Ammon's horn (tissue), 1 donor: ENCODE measurements around the gene AKR1B1.

Experiments used
- DNase-seq: peaks from one replicate; pipeline ENCODE4 v3.0.0-alpha.2; 2016; ENCODE audit warnings: low spot score

The AKR1B1 gene

DNA sequence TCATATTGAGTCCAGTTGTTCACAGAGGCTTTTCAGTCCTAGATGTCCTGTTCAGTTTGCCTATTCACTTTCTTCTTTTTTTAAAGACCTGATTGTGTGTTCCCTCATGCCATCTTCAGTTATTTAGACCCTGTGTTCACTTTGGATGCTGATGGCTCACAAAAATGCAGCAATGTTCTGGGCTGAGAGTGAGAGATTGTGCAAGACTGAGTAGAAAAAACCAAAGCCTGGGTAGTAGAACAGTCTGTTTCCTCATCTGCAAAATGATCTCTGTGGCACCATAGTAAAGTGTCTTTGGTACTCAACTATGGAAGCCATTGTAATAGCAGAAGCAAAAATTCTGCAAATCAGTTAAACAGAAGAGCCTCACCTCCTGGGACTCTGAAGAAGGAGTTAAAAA lies 43.2 kb downstream of the AKR1B1 start:
- DNase-seq, result no peak

DNA sequence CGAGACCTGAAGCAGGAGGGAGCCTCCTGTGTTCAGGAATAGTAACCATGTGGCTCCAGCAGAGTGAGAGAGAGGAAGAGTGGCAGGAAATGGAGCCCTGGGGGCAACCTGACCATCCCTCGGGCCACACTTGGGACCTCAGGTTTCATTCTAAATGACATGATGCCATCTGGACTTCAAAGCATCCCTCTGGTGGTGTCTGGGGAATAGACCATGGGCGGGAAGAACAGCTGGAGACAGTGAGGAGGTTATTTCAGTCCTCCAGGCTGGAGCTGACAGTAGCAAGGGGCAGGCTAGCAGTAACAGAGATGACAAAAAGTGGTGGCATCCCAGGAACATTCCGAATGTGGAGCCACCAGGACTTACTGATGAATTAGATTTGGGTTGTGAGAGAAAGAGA lies 44.8 kb downstream of the AKR1B1 start:
- DNase-seq, result no peak

DNA sequence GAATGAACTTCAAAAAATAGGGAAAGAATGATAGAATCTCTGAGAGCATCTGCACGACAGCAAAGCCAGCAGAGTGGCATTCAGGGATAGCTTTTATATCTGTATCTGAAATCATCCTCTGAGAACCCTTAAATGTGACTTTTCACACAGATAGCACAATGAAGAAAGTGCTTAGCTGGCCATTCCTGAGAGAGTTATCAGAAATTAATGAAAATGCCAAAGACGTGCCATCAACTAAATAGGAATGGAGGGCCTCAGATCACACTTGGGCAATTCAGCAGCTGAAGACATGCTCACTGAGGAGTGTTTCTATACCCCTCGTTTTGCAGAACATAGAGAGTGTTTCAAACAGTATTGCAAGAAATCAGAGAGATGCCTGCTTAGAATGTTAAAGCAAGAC lies 51.6 kb downstream of the AKR1B1 start:
- DNase-seq, result no peak

DNA sequence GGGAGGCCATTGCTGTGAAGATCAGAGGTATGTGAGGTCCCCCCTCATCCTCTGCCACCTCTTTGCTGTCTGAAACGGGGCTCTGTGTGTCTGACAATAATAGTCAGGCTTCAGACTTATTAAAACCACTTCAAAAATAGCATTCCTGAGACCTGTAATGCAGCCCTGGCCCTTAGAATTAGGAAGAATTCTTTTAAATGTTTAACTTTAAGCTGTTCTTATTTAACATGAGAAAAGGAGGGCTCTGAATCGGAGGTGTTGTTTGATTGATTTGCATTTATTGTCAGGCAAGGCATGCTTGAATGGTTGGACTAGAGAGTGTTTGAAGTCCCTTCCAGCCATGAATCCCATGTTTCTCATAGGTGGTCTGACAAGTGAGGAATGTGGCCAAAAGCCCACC lies 52.5 kb downstream of the AKR1B1 start:
- no peak for DNase-seq

DNA sequence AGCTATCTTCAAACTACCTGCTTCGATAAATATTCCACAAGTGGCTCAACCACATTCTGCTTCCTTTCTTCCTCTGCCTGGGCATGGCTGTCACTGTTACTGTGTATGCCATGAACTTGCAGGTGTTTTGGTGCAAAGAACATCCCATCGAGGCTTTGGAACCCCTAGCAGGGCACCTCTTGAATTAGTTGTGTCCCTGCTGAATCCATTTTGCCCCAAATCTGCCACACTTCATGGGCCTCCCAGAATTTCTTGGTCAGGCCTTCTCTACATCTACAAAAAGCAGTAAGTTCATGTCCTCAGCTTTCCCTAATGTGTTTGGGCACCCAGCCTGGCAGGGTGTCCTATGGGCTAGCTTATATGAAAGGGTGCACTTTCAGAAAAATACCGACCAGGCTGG lies 53.6 kb downstream of the AKR1B1 start:
- DNase-seq, result no peak

DNA sequence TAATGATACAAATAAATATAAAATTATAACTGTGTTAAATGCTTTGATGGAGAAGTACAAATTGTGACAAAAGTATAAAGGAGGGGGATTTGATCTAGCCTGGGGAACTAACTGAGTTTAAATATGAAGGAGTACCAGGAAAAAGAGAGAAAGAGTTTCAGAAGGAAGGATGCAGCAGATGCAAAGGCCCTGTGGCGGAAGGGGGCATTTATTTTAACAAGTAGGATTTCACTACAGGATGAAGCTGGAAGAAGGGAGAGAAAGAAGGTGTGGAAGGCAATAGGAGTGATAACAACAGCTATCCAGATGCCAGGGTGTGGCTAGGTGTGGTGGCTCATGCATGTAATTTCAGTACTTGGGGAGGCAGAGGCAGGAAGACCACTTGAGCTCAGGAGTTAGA lies 55.8 kb downstream of the AKR1B1 start:
- no peak for DNase-seq

DNA sequence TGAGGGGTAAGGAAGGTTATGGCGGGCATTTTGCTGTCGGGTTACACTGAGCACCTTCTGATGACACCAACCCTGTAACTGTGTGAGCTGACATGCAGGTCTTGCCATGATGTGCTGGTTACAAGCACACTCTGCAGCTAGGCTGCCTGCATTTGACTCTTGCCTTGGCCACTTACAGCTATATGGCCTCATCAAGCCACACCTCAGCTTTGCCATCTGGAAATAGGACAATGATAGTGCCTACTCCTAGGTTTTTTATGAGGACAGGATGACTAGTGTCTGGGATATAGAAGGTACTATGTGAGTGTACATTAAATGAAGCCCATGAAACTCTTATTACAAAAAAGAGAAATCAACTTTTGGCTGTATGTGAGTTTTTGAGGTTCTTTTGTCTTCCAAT lies 58.0 kb downstream of the AKR1B1 start:
- no peak for DNase-seq

DNA sequence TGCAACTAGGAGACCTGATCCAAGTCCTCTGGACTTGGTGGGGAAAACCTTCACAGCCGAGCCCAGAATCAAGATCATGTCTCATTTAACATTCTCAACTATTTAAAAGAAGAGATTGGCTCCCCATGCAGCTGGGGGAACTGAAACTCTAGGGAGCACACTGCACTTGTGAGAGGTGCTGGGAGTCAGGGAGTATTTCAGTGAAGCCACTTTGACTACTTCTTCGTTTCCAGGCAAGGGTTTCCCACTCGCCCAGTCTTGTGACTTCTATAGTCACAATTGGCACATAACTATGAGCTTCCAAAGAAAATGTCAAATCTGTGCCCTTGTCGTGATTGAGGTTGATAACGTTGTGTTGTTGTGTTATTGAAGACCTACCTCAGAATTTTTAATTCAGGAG lies 62.9 kb downstream of the AKR1B1 start:
- DNase-seq, result no peak

DNA sequence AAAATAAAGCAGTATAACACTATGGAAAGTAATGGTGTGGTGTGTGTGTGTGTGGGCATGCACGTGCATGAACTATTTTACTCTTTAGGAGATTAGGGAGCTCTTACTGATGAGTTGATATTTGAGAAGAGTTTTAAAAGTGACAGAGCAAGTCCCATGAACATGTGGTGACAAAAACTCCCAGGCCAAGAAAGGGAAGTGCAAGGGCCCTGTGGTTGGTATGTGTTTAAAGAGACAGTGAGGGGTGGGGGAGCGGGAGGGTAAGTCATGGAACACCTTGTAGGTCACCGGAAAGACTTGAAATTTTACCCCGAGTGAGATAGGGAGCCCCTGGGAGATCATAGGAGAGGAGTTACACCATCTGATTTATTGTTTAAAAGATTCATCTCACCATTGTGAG lies 63.3 kb downstream of the AKR1B1 start:
- DNase-seq, result no peak

DNA sequence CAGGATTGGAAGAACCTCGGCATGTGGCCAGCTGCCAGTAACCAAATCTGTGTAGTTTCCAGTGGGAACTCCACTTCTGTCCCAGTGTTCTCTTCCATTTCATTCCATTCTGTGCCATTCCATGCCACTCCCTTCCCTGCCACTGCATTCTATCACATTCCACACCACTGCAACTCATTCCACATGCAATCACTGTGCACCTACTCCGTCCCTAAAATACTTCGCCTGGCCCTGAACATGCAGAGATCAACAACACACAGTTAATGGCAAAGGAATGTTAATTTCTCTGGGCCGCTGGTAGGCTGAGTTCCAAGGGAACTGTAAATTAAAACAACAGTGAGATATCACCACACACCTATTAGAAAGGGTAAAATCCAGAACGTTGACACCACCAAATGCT lies 64.8 kb downstream of the AKR1B1 start:
- no peak for DNase-seq
